ENCODE measurements around the gene STRN.
A peak's percentile ranks its signal among the peaks of the same experiment; 100 is the strongest.
"Not testable (repeated sequence)": the region's sequence is repeated elsewhere in the genome, so short reads cannot be mapped to it uniquely, and the experiment has no call there.

STRN gene

GRCh38 chr2:36966370-36967235 is at the start of gene STRN:
Gene STRN (minus strand): TSS chr2:36966536. CDS start chr2:36966463, 73 bp downstream.
- peak within 1 kb of the TSS; percentile 49 for H3K27ac ChIP-seq (ENCODE audit: low read length)
- H3K4me1 ChIP-seq (ENCODE audit: control insufficient read depth, insufficient read depth, low read length) = peaks cover 6% of the 10 kb centered on the region
- peak within 1 kb of the TSS; percentile 76 to 87 for H3K9ac ChIP-seq (ENCODE audit: low read length in 2 of 2)

GRCh38 chr2:37013315-37013641 is 46.9 kb upstream of the STRN start:
- H3K27ac ChIP-seq (ENCODE audit: low read length) = no peak overlapping the region
- H3K27me3 ChIP-seq (ENCODE audit: control insufficient read depth in 1 of 2, insufficient read depth in 2 of 2, low read length in 2 of 2) = no peaks in the 10 kb centered on the region
- no peak overlapping the region for H3K4me3 ChIP-seq (ENCODE audit: low read length in 2 of 2)
- H3K9ac ChIP-seq (ENCODE audit: low read length in 2 of 2) = no peak overlapping the region
- H3K36me3 ChIP-seq (ENCODE audit: control insufficient read depth in 2 of 2, insufficient read depth in 2 of 2, low read length in 2 of 2) = peaks cover 21 to 24% of the 10 kb centered on the region in 2 donors
- H3K4me1 ChIP-seq (ENCODE audit: control insufficient read depth, insufficient read depth, low read length) = no peaks in the 10 kb centered on the region
- no peaks in the 10 kb centered on the region for H3K9me3 ChIP-seq (ENCODE audit: control insufficient read depth in 2 of 2, low read length in 2 of 2)

More at GRCh38 chr2:36966370-36967235, at the start of gene STRN:
- Histone ChIP-seq H3K36me3 (ENCODE audit: control insufficient read depth in 2 of 2, insufficient read depth in 2 of 2, low read length in 2 of 2) (no peaks in the 10 kb centered on the region), H3K9me3 (ENCODE audit: control insufficient read depth in 2 of 2, low read length in 2 of 2) (no peaks in the 10 kb centered on the region), H3K4me3 (ENCODE audit: low read length in 2 of 2) (peak within 1 kb of the TSS; percentile 93 to 97), H3K27me3 (ENCODE audit: control insufficient read depth in 1 of 2, insufficient read depth in 2 of 2, low read length in 2 of 2) (no peaks in the 10 kb centered on the region)

GRCh38 chr2:37011130-37011529 is 44.8 kb upstream of the STRN start:
- no peaks in the 10 kb centered on the region for H3K27me3 ChIP-seq (ENCODE audit: control insufficient read depth in 1 of 2, insufficient read depth in 2 of 2, low read length in 2 of 2)
- H3K9me3 ChIP-seq (ENCODE audit: control insufficient read depth in 2 of 2, low read length in 2 of 2) = no peaks in the 10 kb centered on the region
- no peak overlapping the region for H3K4me3 ChIP-seq (ENCODE audit: low read length in 2 of 2)
- peaks cover 22 to 26% of the 10 kb centered on the region in 2 donors for H3K36me3 ChIP-seq (ENCODE audit: control insufficient read depth in 2 of 2, insufficient read depth in 2 of 2, low read length in 2 of 2)
- H3K9ac ChIP-seq (ENCODE audit: low read length in 2 of 2) = no peak overlapping the region
- H3K27ac ChIP-seq (ENCODE audit: low read length) = no peak overlapping the region
- no peaks in the 10 kb centered on the region for H3K4me1 ChIP-seq (ENCODE audit: control insufficient read depth, insufficient read depth, low read length)

- no peak overlapping the region for H3K27ac ChIP-seq (ENCODE audit: low read length)
- H3K27me3 ChIP-seq (ENCODE audit: control insufficient read depth in 1 of 2, insufficient read depth in 2 of 2, low read length in 2 of 2) = no peaks in the 10 kb centered on the region
- H3K4me1 ChIP-seq (ENCODE audit: control insufficient read depth, insufficient read depth, low read length) = no peaks in the 10 kb centered on the region
- H3K4me3 ChIP-seq (ENCODE audit: low read length in 2 of 2) = no peak overlapping the region
- peaks cover 27 to 32% of the 10 kb centered on the region in 2 donors for H3K36me3 ChIP-seq (ENCODE audit: control insufficient read depth in 2 of 2, insufficient read depth in 2 of 2, low read length in 2 of 2)
- H3K9ac ChIP-seq (ENCODE audit: low read length in 2 of 2) = no peak overlapping the region
- no peaks in the 10 kb centered on the region for H3K9me3 ChIP-seq (ENCODE audit: control insufficient read depth in 2 of 2, low read length in 2 of 2)
These were observed 39.0 kb upstream of the STRN start for GRCh38 chr2:37005118-37005868.

- H3K36me3 ChIP-seq (ENCODE audit: control insufficient read depth in 2 of 2, insufficient read depth in 2 of 2, low read length in 2 of 2) = peaks cover 31 to 32% of the 10 kb centered on the region in 2 donors
- H3K4me3 ChIP-seq (ENCODE audit: low read length in 2 of 2) = no peak overlapping the region
- no peaks in the 10 kb centered on the region for H3K4me1 ChIP-seq (ENCODE audit: control insufficient read depth, insufficient read depth, low read length)
- no peaks in the 10 kb centered on the region for H3K9me3 ChIP-seq (ENCODE audit: control insufficient read depth in 2 of 2, low read length in 2 of 2)
- no peak overlapping the region for H3K27ac ChIP-seq (ENCODE audit: low read length)
- H3K27me3 ChIP-seq (ENCODE audit: control insufficient read depth in 1 of 2, insufficient read depth in 2 of 2, low read length in 2 of 2) = no peaks in the 10 kb centered on the region
- no peak overlapping the region for H3K9ac ChIP-seq (ENCODE audit: low read length in 2 of 2)
These were observed 34.7 kb upstream of the STRN start for GRCh38 chr2:37000988-37001556.

- Histone ChIP-seq H3K36me3 (ENCODE audit: control insufficient read depth in 2 of 2, insufficient read depth in 2 of 2, low read length in 2 of 2) (peaks cover 30 to 31% of the 10 kb centered on the region in 2 donors), H3K27ac (ENCODE audit: low read length) (no peak overlapping the region), H3K9ac (ENCODE audit: low read length in 2 of 2) (no peak overlapping the region), H3K27me3 (ENCODE audit: control insufficient read depth in 1 of 2, insufficient read depth in 2 of 2, low read length in 2 of 2) (no peaks in the 10 kb centered on the region), H3K9me3 (ENCODE audit: control insufficient read depth in 2 of 2, low read length in 2 of 2) (no peaks in the 10 kb centered on the region), H3K4me3 (ENCODE audit: low read length in 2 of 2) (no peak overlapping the region), H3K4me1 (ENCODE audit: control insufficient read depth, insufficient read depth, low read length) (no peaks in the 10 kb centered on the region)
These were observed 34.0 kb upstream of the STRN start for GRCh38 chr2:37000318-37000717.

GRCh38 chr2:36999416-36999815 is 33.1 kb upstream of the STRN start:
- not testable (repeated sequence) for H3K27ac ChIP-seq (ENCODE audit: low read length); H3K27me3 ChIP-seq (ENCODE audit: control insufficient read depth in 1 of 2, insufficient read depth in 2 of 2, low read length in 2 of 2); H3K9me3 ChIP-seq (ENCODE audit: control insufficient read depth in 2 of 2, low read length in 2 of 2); H3K9ac ChIP-seq (ENCODE audit: low read length in 2 of 2); H3K4me1 ChIP-seq (ENCODE audit: control insufficient read depth, insufficient read depth, low read length); H3K4me3 ChIP-seq (ENCODE audit: low read length in 2 of 2)
- H3K36me3 ChIP-seq (ENCODE audit: control insufficient read depth in 2 of 2, insufficient read depth in 2 of 2, low read length in 2 of 2) = peaks cover 27 to 28% of the 10 kb centered on the region in 2 donors

GRCh38 chr2:36993841-36994620 is 27.7 kb upstream of the STRN start:
- no peaks in the 10 kb centered on the region for H3K27me3 ChIP-seq (ENCODE audit: control insufficient read depth in 1 of 2, insufficient read depth in 2 of 2, low read length in 2 of 2)
- H3K4me1 ChIP-seq (ENCODE audit: control insufficient read depth, insufficient read depth, low read length) = no peaks in the 10 kb centered on the region
- H3K4me3 ChIP-seq (ENCODE audit: low read length in 2 of 2) = no peak overlapping the region
- H3K9me3 ChIP-seq (ENCODE audit: control insufficient read depth in 2 of 2, low read length in 2 of 2) = no peaks in the 10 kb centered on the region
- H3K36me3 ChIP-seq (ENCODE audit: control insufficient read depth in 2 of 2, insufficient read depth in 2 of 2, low read length in 2 of 2) = peaks cover 2 to 7% of the 10 kb centered on the region in 2 donors
- H3K9ac ChIP-seq (ENCODE audit: low read length in 2 of 2) = no peak overlapping the region
- no peak overlapping the region for H3K27ac ChIP-seq (ENCODE audit: low read length)

GRCh38 chr2:36988008-36988407 is 21.7 kb upstream of the STRN start:
- Histone ChIP-seq H3K27ac (ENCODE audit: low read length) (no peak overlapping the region), H3K4me1 (ENCODE audit: control insufficient read depth, insufficient read depth, low read length) (no peaks in the 10 kb centered on the region), H3K4me3 (ENCODE audit: low read length in 2 of 2) (no peak overlapping the region), H3K9me3 (ENCODE audit: control insufficient read depth in 2 of 2, low read length in 2 of 2) (no peaks in the 10 kb centered on the region), H3K9ac (ENCODE audit: low read length in 2 of 2) (no peak overlapping the region), H3K36me3 (ENCODE audit: control insufficient read depth in 2 of 2, insufficient read depth in 2 of 2, low read length in 2 of 2) (peaks cover 4 to 7% of the 10 kb centered on the region in 2 donors), H3K27me3 (ENCODE audit: control insufficient read depth in 1 of 2, insufficient read depth in 2 of 2, low read length in 2 of 2) (no peaks in the 10 kb centered on the region)

- Histone ChIP-seq H3K9ac (ENCODE audit: low read length in 2 of 2) (no peak overlapping the region), H3K9me3 (ENCODE audit: control insufficient read depth in 2 of 2, low read length in 2 of 2) (no peaks in the 10 kb centered on the region), H3K27ac (ENCODE audit: low read length) (no peak overlapping the region), H3K4me3 (ENCODE audit: low read length in 2 of 2) (no peak overlapping the region), H3K4me1 (ENCODE audit: control insufficient read depth, insufficient read depth, low read length) (no peaks in the 10 kb centered on the region), H3K36me3 (ENCODE audit: control insufficient read depth in 2 of 2, insufficient read depth in 2 of 2, low read length in 2 of 2) (peaks cover 5 to 8% of the 10 kb centered on the region in 2 donors), H3K27me3 (ENCODE audit: control insufficient read depth in 1 of 2, insufficient read depth in 2 of 2, low read length in 2 of 2) (no peaks in the 10 kb centered on the region)
These were observed 16.1 kb upstream of the STRN start for GRCh38 chr2:36982467-36982866.
